Fibroblast of lung (primary cell): ENCODE data around the gene SDHB.

Experiments
- EZH2 ChIP-seq: IDR thresholded peaks from 2 replicates; pipeline ENCODE4 v1.5.1; 2012; ENCODE audit warnings: low read length, control low read depth, mild to moderate bottlenecking; ENCODE audit errors: missing control alignments
- TF ChIP-seq, protein P1 (sequence below), 2 donors: IDR thresholded peaks in 1 of 2; conservative IDR thresholded peaks in 1 of 2; 1 replicate in 1 of 2; 2 replicates in 1 of 2; pipeline ENCODE4 v1.5.1; 2011 to 2012; ENCODE audit warnings: low read length in 2 of 2, control low read depth in 1 of 2, inconsistent platforms in 1 of 2, low read depth in 1 of 2, mild to moderate bottlenecking in 1 of 2

DNA sequence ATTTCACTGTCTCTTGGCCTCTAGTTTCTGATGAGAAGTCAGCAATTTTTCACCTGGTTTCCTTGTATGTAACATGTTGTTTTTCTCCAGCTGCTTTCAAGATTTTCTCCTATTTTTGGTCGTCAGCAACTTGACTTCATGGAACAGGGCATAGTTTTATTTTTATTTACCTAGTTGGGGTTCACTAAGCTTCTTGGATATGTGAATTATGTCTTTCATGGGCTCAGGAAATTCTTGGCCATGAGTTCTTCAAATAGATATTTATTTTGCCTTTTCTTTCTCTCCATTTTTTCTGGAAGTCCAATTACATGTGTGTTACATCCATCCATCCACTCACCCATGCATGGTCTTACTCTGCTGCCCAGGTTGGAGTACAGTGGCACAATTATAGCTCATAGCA is 13.7 kb downstream of the SDHB start:
- TF ChIP-seq, protein P1, sequence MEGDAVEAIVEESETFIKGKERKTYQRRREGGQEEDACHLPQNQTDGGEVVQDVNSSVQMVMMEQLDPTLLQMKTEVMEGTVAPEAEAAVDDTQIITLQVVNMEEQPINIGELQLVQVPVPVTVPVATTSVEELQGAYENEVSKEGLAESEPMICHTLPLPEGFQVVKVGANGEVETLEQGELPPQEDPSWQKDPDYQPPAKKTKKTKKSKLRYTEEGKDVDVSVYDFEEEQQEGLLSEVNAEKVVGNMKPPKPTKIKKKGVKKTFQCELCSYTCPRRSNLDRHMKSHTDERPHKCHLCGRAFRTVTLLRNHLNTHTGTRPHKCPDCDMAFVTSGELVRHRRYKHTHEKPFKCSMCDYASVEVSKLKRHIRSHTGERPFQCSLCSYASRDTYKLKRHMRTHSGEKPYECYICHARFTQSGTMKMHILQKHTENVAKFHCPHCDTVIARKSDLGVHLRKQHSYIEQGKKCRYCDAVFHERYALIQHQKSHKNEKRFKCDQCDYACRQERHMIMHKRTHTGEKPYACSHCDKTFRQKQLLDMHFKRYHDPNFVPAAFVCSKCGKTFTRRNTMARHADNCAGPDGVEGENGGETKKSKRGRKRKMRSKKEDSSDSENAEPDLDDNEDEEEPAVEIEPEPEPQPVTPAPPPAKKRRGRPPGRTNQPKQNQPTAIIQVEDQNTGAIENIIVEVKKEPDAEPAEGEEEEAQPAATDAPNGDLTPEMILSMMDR (conservative IDR thresholded peaks at IDR 0.05 in 1 of 2, IDR thresholded peaks at IDR 0.05 in 1 of 2; ENCODE audit: low read depth in 1 of 2, low read length in 2 of 2) = no peak
- no peak for TF ChIP-seq EZH2
